ENCODE data around the gene COA1. TPM values are rescaled to one million over a fixed set of nuclear protein-coding genes. Genes with fewer than 3 reads are reported as not detected.

The COA1 gene
- total RNA-seq, 1 donor from 2014 or later, result 16.3 TPM

DNA sequence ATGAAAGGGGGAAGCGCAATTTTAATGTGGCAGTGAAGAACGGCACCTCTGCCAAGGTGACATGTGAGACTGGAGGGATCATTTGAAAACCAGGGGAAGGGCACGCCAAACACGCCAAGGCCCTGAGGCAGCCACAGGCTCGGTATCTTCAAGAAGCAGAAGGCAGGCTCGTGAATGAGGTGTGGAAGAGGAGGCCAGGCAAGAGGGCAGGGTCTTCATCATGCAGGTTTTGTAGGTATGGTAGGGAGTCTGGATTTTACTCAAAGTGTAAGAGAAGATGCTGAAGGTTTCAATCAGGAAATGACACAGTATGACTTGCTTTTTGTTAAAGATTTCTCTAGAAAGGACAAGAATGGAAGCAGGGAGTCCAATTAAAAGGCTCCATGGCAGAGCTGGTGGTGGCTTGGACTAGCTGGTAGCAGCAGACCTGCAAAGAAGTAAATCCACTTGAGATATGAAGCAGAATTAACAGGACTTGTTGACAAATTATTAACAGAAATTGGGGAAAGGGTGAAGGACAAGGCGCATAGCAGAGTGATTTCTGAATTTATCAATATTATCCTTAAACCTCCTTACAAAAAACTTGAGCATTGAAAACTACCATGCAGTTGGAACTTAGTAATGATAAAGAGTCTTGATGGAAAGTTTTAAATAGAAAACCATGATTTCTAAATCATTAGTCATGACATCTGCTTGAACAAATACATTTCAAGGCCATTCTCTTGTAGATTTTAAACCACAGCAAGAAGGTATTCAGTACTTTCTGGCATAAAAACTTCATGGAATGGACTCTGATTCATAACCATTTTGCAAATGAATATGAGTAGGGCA, 70.4 kb downstream of the COA1 start:
- Histone ChIP-seq H3K4me3 (no peak overlapping the region), H3K27ac (peak overlapping the region; percentile 51 to 70), H3K9me3 (no peaks in the 10 kb centered on the region), H3K36me3 (no peaks in the 10 kb centered on the region), H3K27me3 (no peaks in the 10 kb centered on the region), H3K4me1 (peaks cover 0 to 15% of the 10 kb centered on the region in 2 donors)
- TF ChIP-seq CTCF (IDR thresholded peaks at IDR 0.05), result no peak
- intact Hi-C loops (cut with DNase I), result no loop called here
- no peak for DNase-seq (ENCODE audit: low spot score in 2 of 2)

DNA sequence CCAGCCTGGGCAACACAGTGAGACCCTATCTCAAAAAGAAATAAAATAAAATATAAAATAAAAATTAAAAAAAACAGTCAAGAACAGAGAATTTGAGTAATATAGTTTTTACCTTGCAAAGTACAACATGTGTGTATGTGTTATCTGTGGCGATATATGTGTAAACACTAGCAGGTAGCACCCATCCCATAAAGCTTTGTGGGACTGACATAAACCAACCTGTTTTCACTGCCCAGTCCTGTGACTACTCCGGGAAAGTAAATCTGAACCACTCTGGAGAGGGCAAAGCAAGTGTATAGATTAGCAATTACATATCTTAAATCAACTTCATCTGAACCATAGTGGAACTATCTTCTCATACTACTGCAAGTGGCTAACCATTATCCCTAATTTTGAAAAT, 72.3 kb downstream of the COA1 start:
- no peak for DNase-seq (ENCODE audit: low spot score in 2 of 2)

GRCh38 chr7:43655584-43655983, 73.7 kb downstream of the COA1 start:
- peaks cover 10 to 30% of the 10 kb centered on the region in 2 donors for H3K4me1 ChIP-seq
- H3K27ac ChIP-seq, result no peak overlapping the region
- no peak overlapping the region for H3K4me3 ChIP-seq
- H3K27me3 ChIP-seq, result no peaks in the 10 kb centered on the region
- TF ChIP-seq CTCF (IDR thresholded peaks at IDR 0.05), result no peak
- DNase-seq (ENCODE audit: low spot score in 2 of 2), result no peak
- no peaks in the 10 kb centered on the region for H3K36me3 ChIP-seq
- no peaks in the 10 kb centered on the region for H3K9me3 ChIP-seq
- intact Hi-C loops (cut with DNase I), result loop anchor here (2.0 kb wide), 1 partner anchor 13 kb away; no protein-coding TSS in a partner anchor

More for the DNA sequence above, 72.3 kb downstream of the COA1 start:
- Histone ChIP-seq H3K9me3 (no peaks in the 10 kb centered on the region), H3K36me3 (no peaks in the 10 kb centered on the region), H3K27ac (no peak overlapping the region), H3K4me3 (no peak overlapping the region), H3K27me3 (no peaks in the 10 kb centered on the region), H3K4me1 (peaks cover 0 to 18% of the 10 kb centered on the region in 2 donors)
- no peak for TF ChIP-seq CTCF (IDR thresholded peaks at IDR 0.05)
- intact Hi-C loops (cut with DNase I), result no loop called here

- no peaks in the 10 kb centered on the region for H3K9me3 ChIP-seq
- no peak for DNase-seq (ENCODE audit: low spot score in 2 of 2)
- no peak for TF ChIP-seq CTCF (IDR thresholded peaks at IDR 0.05)
- no peaks in the 10 kb centered on the region for H3K27me3 ChIP-seq
- no peak overlapping the region for H3K4me3 ChIP-seq
- no peak overlapping the region for H3K27ac ChIP-seq
- intact Hi-C loops (cut with DNase I), result loop anchor here (2.0 kb wide), 1 partner anchor 15 kb away; no protein-coding TSS in a partner anchor
- peaks cover 19 to 38% of the 10 kb centered on the region in 2 donors for H3K4me1 ChIP-seq
- H3K36me3 ChIP-seq, result no peaks in the 10 kb centered on the region
Observed at GRCh38 chr7:43653891-43654504, 75.3 kb downstream of the COA1 start.

GRCh38 chr7:43653466-43653865, 75.9 kb downstream of the COA1 start:
- no peak for DNase-seq (ENCODE audit: low spot score in 2 of 2)
- Histone ChIP-seq H3K9me3 (no peaks in the 10 kb centered on the region), H3K4me1 (peaks cover 19 to 38% of the 10 kb centered on the region in 2 donors), H3K36me3 (no peaks in the 10 kb centered on the region), H3K27me3 (no peaks in the 10 kb centered on the region), H3K27ac (no peak overlapping the region), H3K4me3 (no peak overlapping the region)
- no peak for TF ChIP-seq CTCF (IDR thresholded peaks at IDR 0.05)
- intact Hi-C loops (cut with DNase I), result no loop called here
